GM12874 (cell line): ENCODE data around the gene PUSL1.

Experiments
- CTCF ChIP-seq: IDR thresholded peaks from 2 replicates; pipeline ENCODE4 v1.5.1; 2011; ENCODE audit warnings: low read depth, mild to moderate bottlenecking, control low read depth, low read length, moderate library complexity; ENCODE audit not compliant: insufficient read depth

PUSL1 gene

GRCh38 chr1:1309251-1310108 lies 1.1 kb downstream of the PUSL1 start:
- TF ChIP-seq CTCF = no peak

- no peak for TF ChIP-seq CTCF
Observed at GRCh38 chr1:1310109-1310385, 1.6 kb downstream of the PUSL1 start.

- no peak for TF ChIP-seq CTCF
Observed at GRCh38 chr1:1310476-1311053, 2.2 kb downstream of the PUSL1 start.

GRCh38 chr1:1311107-1312104 lies 3.0 kb downstream of the PUSL1 start:
- no peak for TF ChIP-seq CTCF

- no peak for TF ChIP-seq CTCF
Observed at GRCh38 chr1:1312450-1313314, 4.3 kb downstream of the PUSL1 start.

GRCh38 chr1:1313500-1314236 lies 5.3 kb downstream of the PUSL1 start:
- TF ChIP-seq CTCF = no peak
